GM21576 (cell line): ENCODE data around the gene UBALD2.
"Not testable (repeated sequence)": the region's sequence is repeated elsewhere in the genome, so short reads cannot be mapped to it uniquely, and the experiment has no call there.

Experiments
- ATAC-seq: cut with Tn5 transposase; IDR thresholded peaks from one replicate; pipeline ENCODE4 v1.9.1; 2021; ENCODE audit warnings: mild to moderate bottlenecking, moderate library complexity; ENCODE audit not compliant: unreplicated experiment

The UBALD2 gene

GRCh38 chr17:76276461-76277299 is 11.5 kb downstream of the UBALD2 start:
- no peak for ATAC-seq

GRCh38 chr17:76277300-76278267 is 12.4 kb downstream of the UBALD2 start:
- ATAC-seq, result no peak

- ATAC-seq, result no peak
These were observed 13.2 kb downstream of the UBALD2 start for GRCh38 chr17:76278268-76278908.

DNA sequence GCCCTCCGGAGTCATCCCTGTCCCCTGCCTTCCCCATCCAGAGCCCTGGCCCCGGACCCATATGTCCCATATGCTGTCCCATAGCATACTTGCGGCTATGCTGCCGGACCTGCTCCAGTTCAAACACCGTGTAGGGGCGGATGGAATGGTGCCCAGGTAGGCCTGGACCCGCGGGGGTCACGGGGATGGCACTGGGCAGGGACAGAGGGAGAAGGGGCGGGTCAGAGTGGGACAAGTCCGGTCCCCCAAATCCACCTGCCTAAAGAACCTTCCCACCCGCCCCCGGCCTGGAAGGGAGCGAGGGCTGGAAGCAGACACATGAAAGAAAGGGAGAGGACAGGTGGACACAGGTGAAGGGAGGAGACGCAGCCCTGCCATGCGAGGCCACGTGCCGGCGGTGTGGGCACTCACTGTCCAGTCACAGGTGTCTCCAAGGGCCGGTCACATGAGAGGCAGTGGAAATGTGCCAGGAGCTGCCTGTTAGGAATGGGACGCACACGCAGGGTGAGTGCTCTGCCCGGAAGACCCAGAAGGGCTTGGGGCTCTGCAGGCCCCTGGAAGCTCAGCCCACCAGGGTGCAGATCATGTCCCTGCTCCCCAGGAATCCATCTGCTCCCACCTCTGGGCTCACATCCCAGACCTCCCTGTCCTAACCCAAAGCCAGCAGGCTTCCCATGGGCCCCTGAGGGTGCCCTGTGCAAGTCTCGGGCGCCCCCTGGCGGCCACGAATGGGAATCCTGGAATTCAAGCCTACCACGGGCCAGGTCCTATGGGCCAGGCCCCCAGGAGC is 14.0 kb downstream of the UBALD2 start:
- no peak for ATAC-seq

DNA sequence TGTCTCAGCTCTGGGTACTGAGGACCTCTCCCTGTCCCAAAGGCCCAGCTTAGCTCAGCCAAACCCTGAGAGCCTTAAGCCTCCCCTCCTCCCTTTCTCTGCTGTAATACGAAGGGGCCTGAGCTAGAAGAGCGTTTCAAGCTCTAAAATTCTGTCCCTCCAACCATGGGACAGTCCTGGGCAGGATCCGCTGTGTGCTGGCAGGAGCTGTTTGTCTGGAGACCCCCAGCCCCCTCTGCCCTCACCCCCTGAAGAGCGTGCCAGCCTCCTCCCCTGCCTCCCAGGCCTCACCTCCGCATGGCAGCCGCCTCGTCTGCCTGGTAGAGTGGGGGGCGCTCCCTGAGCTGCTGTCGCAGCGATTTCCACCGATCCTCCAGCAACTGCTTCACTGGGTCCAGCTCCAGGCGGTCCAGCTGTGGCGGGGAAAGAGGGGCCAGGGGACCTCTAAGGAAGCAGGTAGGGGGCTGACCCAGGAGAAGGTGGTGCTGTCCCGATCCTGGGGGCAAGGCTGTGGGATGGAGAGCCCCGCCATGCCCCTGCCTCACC is 14.7 kb downstream of the UBALD2 start:
- ATAC-seq, result no peak

DNA sequence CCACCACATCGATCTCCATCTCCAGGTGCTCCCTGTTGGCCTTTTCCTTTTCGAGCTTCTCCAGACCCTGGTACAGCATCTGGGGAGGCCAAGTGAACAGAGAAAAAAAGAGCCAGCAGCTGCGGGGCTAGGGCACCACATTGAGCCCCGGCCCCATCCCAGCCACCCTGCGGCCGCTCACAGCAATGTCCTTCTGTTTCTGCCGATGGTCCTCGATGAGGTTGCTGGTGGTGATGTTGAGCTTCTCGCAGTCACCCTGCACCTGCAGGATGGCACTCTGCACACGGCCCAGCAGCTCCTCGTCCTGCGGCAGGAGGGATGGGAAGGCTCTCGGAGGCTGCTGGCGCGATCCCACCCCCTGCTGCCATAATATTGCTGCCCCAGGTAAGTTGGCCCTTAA is 15.5 kb downstream of the UBALD2 start:
- ATAC-seq, result no peak

- ATAC-seq, result no peak
These were observed 16.6 kb downstream of the UBALD2 start for GRCh38 chr17:76281573-76282371.

- no peak for ATAC-seq
These were observed 27.4 kb downstream of the UBALD2 start for GRCh38 chr17:76292567-76292966.

GRCh38 chr17:76293106-76293505 is 28.0 kb downstream of the UBALD2 start:
- ATAC-seq, result no peak

GRCh38 chr17:76296186-76296585 is 31.0 kb downstream of the UBALD2 start:
- ATAC-seq, result no peak

DNA sequence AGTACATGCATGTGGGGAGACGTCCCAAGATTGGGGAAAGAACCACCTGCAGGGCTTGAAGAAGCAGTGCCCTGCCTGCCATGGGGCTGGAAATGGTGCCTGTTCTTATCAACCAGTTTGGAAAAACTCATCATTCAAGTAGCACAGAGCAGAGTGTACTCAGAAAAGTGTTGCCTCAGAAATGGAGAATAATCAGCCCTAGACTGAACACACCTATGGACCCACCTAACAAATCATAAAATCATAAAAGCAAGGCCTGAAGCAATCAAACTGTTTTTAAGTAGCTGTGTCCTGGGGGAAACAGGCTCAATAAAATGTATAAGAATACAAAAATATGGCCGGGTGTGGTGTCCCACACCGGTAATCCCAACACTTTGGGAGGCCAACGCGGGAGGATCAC is 31.7 kb downstream of the UBALD2 start:
- no peak for ATAC-seq

DNA sequence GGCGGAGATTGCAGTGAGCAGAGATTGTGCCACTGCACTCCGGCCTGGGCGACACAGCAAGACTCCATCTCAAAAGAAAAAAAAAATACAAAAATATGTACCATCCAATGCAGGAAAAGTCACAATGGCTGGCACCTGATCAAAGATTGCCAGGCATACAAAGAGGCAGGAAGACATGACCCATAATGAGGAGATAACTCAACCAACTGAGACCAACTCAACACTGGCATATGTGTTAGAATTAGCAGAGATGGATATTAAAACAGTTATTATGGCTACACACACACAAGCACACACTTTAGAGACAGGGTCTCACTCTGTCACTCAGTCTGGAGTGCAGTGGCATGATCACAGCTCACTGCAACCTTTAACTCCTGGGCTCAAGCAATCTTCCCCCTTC is 32.3 kb downstream of the UBALD2 start:
- ATAC-seq, result no peak

DNA sequence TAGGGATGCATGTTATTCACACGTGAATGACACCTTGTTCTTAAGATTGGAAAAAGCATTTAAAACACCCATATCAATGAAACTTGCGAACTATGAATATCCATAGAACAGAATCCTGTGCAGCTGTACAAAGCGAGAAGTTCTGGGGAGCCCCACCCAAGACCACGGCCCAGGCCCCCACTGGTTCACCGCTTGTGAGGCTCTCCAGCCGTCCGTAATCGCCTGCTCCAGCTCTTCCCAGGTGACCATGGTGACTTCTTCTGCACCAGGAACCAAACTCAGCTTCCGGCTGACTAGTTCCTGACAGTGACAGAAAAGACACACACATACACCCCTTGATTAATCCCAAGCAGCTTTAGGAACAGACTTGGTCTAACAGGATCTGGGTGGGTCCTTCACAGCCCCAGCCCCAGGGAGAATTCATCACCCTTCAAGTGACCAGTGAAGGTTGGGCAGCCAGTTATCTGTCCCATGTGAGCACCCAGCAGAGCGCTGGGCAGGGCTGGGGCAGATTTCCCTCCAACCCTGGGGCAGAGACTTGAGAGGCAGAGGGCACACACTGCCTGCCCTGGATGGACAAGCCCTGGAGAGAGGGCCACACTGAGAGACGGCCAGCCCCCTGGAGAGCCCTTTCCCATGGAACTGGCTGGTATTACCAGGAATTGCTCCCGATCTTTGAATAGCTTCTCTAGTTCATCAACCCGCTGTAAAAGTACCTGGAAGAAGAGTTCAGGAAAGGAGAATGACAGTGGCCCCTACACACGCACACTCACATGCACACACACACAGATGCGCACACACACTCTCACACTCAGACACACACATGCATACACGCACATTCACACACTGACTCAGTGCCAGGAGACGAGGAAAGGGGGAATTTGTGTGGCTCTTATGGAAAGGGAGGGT is 39.3 kb downstream of the UBALD2 start:
- ATAC-seq, result no peak

DNA sequence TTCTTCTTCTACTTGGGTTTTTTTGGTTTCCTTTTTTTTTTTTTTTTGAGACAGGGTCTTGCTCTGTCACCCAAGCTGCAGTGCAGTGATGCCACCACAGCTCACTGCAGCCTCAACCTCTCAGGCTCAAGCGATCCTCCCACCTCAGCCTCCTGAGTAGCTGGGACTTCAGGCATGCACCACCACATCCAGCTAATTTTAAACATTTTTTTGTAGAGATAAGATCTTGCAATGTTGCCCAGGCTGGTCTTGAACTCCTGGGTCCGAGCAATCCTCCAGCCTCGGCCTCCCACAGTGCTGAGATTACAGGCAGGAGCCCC is 39.9 kb downstream of the UBALD2 start:
- ATAC-seq, result not testable (repeated sequence)

- no peak for ATAC-seq
These were observed 42.3 kb downstream of the UBALD2 start for GRCh38 chr17:76307299-76307965.

DNA sequence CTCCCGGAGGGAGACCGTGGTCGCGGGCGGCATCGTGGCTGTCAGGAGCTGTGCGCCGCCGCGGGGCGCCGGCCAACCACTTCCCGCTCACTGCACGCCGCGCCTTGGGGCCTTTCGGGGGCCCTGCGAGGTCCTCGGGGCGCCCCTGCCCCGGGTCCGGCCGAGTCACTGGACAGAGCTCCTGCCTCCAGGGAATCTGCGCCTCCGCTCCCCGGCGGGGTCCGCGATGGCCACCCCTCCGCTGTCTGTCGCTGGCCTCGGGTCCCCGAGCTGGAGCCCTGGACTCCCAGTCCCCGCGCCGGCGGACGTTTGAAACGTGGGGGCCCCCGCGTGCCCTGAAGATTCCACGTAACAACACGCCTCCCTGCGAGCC is 42.8 kb downstream of the UBALD2 start, which contains the start of gene QRICH2:
TSS of gene QRICH2 (minus strand) at position 311 of the 373 bp plus-strand sequence. CDS start at position 33, 278 bp downstream.
- no peak for ATAC-seq

DNA sequence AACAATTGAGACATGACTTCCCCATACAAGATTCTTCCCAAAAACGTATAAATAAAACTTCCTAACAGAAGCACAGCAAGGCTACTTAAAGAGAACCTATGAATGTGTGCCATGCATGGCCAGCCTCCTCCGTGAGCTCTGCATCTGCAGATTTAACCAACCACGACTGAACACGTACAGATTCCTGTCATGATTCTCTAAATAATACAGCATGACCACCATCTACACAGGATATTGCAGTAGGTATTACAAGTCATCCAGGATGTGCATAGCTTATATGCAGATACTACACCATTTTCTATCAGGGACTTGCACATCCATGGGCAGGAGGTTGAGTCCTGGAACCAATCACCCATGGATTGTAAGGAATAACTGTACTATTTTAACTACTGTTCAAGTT is 44.3 kb downstream of the UBALD2 start:
- ATAC-seq, result no peak

DNA sequence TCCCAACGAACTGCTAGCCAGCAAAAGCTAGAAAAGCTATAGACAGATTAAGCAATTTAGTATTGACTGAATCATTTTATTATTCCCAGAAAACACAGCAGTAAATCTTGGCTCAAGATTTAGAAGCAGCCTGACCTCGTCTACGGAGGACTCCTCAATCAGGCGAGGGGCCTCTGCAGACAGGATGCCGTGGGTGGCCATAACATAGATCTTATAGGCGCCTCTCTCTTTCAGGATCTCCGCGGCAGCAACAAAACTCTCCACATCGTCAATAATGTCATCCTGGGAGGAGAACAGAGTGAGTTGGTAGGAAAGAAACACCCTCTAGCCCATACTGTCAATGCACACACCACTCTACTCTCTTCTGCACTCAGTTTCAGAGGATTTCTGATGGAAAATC is 47.6 kb downstream of the UBALD2 start:
- no peak for ATAC-seq
